RPMI7951 (cell line): ENCODE data around the gene PAF1. TPM values are rescaled to one million over a fixed set of nuclear protein-coding genes. Genes with fewer than 3 reads are reported as not detected.

Source experiments
- DNase-seq: peaks from one replicate; pipeline ENCODE4 v3.0.0-alpha.2; 2012; ENCODE audit warnings: low read depth
- total RNA-seq: library from RNA; depleted of rRNA; stranded (reverse); fragments of >200 nt; shearing (Covaris generic); gene quantifications from 2 replicates; pipeline ENCODE4 v1.2.3, GENCODE V29; 2014

Gene PAF1
- total RNA-seq, 1 experiment from 2014 or later: 59.4 TPM

GRCh38 chr19:39405958-39406655 lies 15.2 kb upstream of the PAF1 start:
- DNase-seq: no peak

- no peak for DNase-seq
These were observed 14.5 kb upstream of the PAF1 start for GRCh38 chr19:39405261-39405957.

GRCh38 chr19:39403331-39404312 lies 12.7 kb upstream of the PAF1 start:
- DNase-seq: peak; percentile 97

- peak; percentile 90 for DNase-seq
These were observed 11.7 kb upstream of the PAF1 start for GRCh38 chr19:39402346-39403300.

- DNase-seq: peak; percentile 30
These were observed 10.8 kb upstream of the PAF1 start for GRCh38 chr19:39401549-39402345.

GRCh38 chr19:39401070-39401548 lies 10.2 kb upstream of the PAF1 start:
- DNase-seq: no peak

GRCh38 chr19:39400061-39400460 lies 9.2 kb upstream of the PAF1 start:
- DNase-seq: no peak

GRCh38 chr19:39399668-39400050 lies 8.8 kb upstream of the PAF1 start:
- no peak for DNase-seq

- DNase-seq: peak; percentile 90
These were observed 7.5 kb upstream of the PAF1 start for GRCh38 chr19:39398297-39398864.

GRCh38 chr19:39397360-39398296 lies 6.7 kb upstream of the PAF1 start:
- peak; percentile 77 for DNase-seq

GRCh38 chr19:39390451-39390750 lies 505 bp downstream of the PAF1 start:
- no peak for DNase-seq

GRCh38 chr19:39389631-39390414 lies 1.1 kb downstream of the PAF1 start:
- DNase-seq: no peak

GRCh38 chr19:39388657-39389056 lies 2.2 kb downstream of the PAF1 start:
- no peak for DNase-seq

- no peak for DNase-seq
These were observed 4.3 kb downstream of the PAF1 start for GRCh38 chr19:39386557-39386956.

- DNase-seq: no peak
These were observed 5.1 kb downstream of the PAF1 start for GRCh38 chr19:39385629-39386411.

- DNase-seq: no peak
These were observed 5.9 kb downstream of the PAF1 start for GRCh38 chr19:39384839-39385568.
